HK-2 (cell line): ENCODE data around the gene LARGE1.
A peak's percentile ranks its signal among the peaks of the same experiment; 100 is the strongest.
"Not testable (repeated sequence)": the region's sequence is repeated elsewhere in the genome, so short reads cannot be mapped to it uniquely, and the experiment has no call there.

ENCODE experiments used
- DNase-seq: peaks from one replicate; pipeline ENCODE4 v3.0.0-alpha.2; 2018; ENCODE audit not compliant: unreplicated experiment

The LARGE1 gene

DNA sequence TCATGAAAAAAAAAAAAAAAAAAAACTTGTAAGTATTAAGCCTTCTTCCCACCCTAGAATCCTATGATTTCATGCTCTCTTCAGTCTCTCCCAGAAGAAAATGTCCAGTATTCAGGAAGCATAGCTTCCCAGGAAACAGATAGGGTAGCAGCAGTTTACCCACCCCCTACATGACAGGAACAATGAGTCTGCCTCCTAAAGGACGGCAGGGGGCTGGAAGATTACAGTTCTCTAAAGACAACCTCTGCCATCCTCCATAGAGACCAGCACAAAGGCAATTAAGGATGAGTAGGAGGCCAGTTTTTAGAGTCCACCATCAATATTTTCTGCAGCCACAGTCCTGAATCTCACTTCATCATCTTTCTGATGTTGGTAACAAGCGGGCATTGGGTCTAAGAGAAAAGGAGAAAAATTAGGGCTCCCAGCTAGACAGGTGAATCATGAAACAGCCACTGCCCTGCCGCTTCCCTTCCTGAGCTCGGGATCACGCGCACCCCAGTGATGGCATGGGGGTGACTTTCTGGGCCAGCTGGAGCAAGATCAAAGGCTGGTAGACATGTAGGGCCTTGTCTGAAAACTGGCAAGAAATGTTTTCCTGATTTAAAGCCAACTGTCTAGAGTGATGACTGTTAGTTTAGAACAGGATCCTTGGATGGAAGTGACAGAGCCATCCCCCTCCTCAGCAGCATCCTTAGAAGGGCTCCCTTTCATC is 322.8 kb downstream of the LARGE1 start:
- DNase-seq, result no peak

- DNase-seq, result no peak
These were observed 326.5 kb downstream of the LARGE1 start for GRCh38 chr22:33593818-33594217.

DNA sequence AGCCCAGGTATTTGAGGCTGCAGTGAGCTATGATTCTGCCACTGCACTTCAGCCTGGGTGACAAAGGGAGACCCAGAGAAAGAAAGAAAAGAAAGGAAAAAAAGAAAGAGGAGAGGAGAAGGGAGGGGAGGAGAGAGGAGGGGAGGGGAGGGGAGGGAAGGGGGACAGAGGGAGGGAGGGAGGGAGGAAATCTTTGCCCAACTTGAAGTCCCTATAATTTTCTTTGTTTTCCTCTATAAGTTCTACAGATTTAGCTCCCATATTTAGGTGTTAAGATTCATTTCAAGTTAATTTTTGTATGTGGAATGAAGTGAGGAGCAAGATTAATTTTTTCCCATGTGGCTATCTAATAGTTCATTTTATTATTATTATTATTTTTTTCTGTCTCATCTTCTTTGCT is 328.3 kb downstream of the LARGE1 start:
- no peak for DNase-seq

DNA sequence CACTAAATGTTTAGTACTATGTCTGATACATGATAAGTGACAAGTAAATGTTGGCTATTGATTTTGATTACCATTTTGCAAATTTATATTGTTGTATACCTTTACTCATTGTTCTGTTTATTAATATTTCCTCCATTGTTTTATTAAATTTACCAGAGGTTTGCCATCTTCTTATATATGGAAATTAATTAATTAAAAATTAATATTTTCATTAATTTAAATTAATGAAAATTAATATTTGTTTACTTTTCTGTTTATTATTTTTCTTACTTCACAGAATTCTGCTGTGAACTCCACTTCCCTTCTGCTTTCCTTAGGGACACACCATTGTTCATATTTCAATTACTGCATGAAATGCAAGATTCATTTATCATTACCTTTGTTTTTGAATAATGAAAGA is 331.0 kb downstream of the LARGE1 start:
- DNase-seq, result no peak

DNA sequence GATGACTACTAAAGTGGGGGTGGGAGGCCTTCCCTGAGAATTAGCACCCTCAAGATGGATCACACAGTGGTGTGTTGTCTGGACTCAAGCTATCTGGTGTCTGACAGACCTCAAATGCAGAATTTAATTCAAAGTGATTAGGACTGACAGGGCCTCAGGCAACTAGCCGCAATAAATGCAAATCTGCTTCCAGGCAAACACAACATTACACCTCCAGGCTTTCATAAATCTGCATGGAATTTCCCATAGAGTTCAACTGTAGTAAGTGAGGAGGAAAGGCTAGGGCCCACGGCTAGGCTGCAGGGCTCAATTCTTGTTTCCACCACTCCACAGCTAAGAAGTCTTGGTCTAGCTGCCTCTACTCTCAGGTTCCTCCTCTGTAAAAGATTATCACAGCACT is 331.4 kb downstream of the LARGE1 start:
- DNase-seq, result no peak

DNA sequence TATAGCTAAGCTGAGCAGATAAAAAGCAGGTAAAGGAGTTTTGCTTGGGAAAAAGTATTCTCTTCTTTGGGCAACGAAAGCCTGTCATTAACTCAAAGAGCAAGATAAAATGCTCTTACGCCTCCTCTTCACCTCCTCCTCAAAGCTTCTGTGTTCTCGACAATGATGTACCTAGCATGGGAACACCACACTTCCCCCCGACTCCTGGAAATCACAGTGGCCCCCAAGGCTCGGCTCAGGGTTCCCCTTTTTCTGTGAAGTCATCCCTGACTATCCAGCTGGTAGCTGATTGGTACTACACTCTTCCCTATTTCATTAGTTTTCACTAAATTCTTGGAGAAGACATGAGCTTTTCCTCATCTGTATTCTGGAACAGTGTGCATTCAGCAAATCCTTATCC is 336.1 kb downstream of the LARGE1 start:
- DNase-seq, result no peak

DNA sequence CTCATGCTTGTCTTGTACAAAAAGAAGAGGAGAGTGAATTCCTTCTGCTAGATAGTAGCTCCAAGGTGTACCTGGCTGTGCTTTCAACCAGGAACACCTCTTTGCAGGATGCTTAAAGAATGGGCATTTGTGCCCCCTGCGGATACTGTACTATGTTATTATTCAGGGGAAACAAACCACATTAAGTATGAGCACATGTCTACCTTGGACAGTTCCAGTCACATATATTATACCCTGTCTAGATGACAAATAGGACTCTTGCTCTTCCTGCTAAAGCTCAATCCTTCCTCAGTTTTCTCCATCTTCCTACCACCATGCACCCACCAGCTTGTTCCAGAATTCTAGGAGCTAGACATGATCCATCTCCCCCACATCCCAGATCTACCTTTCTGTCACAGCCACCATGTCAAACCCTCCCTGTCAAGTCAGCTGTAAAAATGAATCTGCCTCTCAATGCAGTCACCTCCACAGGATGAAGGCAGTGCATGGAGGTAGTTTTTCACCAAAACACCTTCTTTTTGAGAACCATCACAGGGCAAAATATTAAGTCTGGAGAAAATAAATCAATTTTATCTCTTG is 337.4 kb downstream of the LARGE1 start:
- no peak for DNase-seq

- no peak for DNase-seq
These were observed 340.0 kb downstream of the LARGE1 start for GRCh38 chr22:33580310-33580709.

DNA sequence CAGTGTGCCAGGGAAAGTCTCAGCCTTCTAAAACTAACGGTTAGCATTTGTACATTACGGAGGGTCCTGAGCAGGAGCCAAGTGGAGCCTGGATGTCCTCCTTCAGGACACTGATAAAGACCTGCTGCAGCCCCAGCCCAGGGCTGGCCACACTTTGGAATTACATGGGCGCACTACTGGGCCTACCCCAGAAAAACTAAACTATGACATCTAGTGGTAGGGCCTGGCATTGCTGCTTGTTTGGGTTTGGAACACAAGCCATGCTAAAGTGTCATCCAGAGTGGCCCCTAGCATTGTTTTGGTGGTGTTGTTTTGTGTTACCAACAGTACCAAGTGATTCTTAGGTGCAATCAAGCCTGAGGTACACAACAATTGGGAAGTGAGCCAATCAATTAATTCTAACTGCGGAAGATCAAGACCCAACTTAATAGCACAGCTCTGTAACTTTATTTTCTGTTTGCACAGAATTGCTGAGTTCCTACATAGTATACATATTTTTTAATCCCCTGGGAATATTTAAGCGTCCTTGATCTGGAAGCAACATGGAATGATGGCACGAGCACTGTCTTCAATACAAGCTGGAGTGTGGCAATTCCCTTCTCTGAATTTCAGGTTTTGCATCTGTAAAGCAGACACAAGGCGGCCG is 340.7 kb downstream of the LARGE1 start:
- DNase-seq, result peak; percentile 63

DNA sequence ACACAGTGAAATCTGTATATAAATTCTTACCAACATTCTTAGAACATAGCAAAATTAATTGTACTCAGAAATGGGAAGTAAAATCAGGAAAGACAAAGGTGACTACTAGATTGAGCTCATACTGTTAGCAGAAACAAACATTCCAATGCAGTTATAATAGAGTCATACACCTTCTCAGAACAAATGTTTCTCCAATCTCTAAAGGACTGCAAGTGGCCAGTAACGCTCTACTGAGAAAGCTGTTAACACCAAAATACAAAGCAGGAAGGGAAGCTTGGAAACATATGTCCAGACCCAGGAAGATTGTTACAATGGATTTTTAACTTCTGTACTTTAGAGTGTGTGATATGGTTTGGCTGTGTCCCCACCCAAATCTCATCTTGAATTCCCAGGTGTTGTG is 341.5 kb downstream of the LARGE1 start:
- no peak for DNase-seq

GRCh38 chr22:33577862-33578411 is 342.3 kb downstream of the LARGE1 start:
- DNase-seq, result no peak

- DNase-seq, result no peak
These were observed 344.1 kb downstream of the LARGE1 start for GRCh38 chr22:33576205-33576604.

DNA sequence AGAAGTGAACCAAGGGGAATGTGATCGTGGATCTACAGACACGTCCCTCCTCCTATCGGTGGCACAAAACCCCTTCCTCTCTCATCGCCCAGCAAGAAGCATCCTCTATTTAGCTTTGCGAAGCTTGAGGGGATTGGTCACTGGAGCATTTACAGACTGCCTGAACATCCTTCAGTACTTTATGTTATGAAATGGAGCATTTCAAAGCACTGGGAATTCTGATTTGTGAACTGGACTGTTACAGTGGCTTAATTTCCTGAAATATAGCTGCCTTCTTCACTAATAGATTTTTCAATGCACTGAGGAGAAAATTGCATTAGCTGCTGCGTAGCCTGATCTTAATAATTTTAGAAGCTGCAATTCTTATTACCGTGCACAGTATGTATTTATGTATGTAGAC is 344.5 kb downstream of the LARGE1 start:
- no peak for DNase-seq

DNA sequence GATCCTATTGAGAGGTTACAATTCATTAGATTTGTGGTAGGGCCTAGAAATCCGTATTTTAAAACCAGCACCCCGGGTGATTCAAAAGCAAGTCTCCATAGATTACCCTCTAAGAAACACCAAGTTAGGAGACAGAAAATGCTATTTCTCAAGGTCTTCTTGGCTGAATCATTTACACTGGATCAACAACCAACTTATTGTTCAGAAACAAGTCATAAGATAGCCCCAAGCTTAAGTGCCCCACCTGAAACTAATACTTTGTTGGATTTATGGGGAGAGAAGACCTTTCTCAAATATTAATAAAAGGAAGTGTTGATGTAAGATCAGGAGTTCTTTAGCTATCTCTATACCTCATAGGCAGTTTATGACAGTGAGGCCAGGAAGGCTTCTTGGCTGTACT is 345.2 kb downstream of the LARGE1 start:
- no peak for DNase-seq

GRCh38 chr22:33573479-33573878 is 346.8 kb downstream of the LARGE1 start:
- no peak for DNase-seq

DNA sequence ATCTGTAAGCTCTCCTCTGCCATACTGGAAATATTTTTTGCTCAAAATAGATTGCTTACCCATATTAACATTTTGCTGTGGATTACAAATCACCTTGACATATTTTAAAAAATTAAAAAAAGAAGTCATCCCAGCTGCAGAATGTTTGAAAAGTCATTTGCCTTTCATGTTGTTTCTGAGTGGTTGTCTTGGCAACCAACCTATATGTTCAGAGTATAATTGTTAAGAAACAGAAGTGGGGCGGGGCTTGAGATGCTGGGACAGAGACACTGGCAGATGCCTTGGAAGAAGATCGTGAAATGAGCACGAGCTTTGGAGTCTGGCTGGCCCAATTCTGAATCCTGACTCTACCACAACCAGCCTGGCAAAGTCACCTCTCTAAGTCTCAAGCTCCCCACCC is 348.2 kb downstream of the LARGE1 start:
- no peak for DNase-seq

DNA sequence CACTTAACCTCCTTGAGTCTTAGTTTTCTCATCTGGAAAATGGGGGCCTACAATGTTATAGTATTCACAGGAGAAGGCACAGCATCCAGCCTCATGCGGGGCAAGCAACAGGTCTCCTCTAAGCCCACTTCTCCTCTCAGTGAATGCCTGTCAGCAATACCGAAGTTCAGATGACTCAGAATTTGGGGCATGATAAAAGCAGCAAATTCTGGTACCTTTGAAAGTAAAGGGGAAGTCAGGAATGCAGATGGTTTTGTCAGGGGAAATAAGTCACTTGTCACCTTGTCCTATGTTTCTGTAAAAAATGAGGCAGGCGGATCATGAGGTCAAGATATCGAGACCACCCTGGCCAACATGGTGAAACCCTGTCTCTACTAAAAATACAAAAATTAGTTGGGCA is 350.2 kb downstream of the LARGE1 start:
- no peak for DNase-seq

DNA sequence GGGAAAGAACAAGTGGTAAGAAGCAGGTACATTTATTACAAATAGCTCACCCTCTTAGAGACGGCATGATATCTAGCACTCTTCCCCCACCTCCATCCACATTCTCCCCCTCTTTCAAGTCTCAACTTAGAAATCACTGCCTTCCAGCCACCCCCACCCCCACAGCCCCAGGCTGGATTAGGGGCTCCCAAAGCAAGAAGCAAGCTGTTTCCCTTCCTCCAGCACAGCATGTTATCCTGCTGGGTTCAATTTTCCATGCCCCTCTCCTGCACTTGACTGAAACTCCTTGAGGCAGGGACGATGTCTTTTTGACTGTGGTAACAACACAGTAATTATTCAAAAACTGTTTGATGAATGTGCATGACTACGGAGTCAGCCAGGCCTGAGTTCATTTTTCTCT is 350.7 kb downstream of the LARGE1 start:
- DNase-seq, result no peak

- no peak for DNase-seq
These were observed 351.3 kb downstream of the LARGE1 start for GRCh38 chr22:33569018-33569417.

DNA sequence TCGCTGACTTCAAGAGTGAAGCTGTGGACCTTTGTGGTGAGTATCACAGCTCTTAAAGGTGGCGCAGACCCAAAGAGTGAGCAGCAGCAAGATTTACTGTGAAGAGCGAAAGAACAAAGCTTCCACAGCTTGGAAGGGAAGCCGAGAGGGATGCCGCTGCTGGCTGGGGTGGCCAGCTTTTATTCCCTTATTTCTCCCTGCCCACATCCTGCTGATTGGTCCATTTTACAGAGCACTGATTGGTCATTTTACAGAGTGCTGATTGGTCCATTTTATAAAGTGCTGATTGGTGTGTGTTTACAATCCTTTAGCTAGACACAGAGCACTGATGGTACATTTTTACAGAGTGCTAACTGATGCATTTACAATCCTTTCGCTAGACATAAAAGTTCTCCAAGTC is 353.8 kb downstream of the LARGE1 start:
- DNase-seq, result not testable (repeated sequence)

- DNase-seq, result no peak
These were observed 354.7 kb downstream of the LARGE1 start for GRCh38 chr22:33565580-33565995.

- DNase-seq, result no peak
These were observed 355.6 kb downstream of the LARGE1 start for GRCh38 chr22:33564683-33565082.
